NCI-H446 (cell line): ENCODE data around the gene SART1.

ENCODE experiments used
- DNase-seq, 2 experiments: peaks; one replicate each; lab custom pipeline; 2025; lab: John Stamatoyannopoulos, UW

Gene SART1

GRCh38 chr11:65967329-65967934, 5.9 kb downstream of the SART1 start:
- DNase-seq: no peak

- DNase-seq: no peak
Observed at GRCh38 chr11:65968600-65969482, 7.3 kb downstream of the SART1 start.

GRCh38 chr11:65972116-65972515, 10.6 kb downstream of the SART1 start:
- no peak for DNase-seq

- DNase-seq: no peak
Observed at GRCh38 chr11:65973439-65974110, 12.0 kb downstream of the SART1 start.

- DNase-seq: no peak
Observed at GRCh38 chr11:65975771-65976170, 14.2 kb downstream of the SART1 start.

- no peak for DNase-seq
Observed at GRCh38 chr11:65976216-65977176, 15.0 kb downstream of the SART1 start.

GRCh38 chr11:65977621-65978390, 16.3 kb downstream of the SART1 start:
- no peak for DNase-seq

GRCh38 chr11:65978391-65979238, 17.1 kb downstream of the SART1 start:
- DNase-seq: no peak

GRCh38 chr11:65979261-65979759, 17.8 kb downstream of the SART1 start:
- no peak for DNase-seq

- no peak for DNase-seq
Observed at GRCh38 chr11:65981101-65981740, 19.7 kb downstream of the SART1 start.

- DNase-seq: no peak
Observed at GRCh38 chr11:65981972-65982823, 20.7 kb downstream of the SART1 start.

- DNase-seq: no peak
Observed at GRCh38 chr11:65982824-65983588, 21.5 kb downstream of the SART1 start.

- no peak for DNase-seq
Observed at GRCh38 chr11:65983589-65983987, 22.1 kb downstream of the SART1 start.

GRCh38 chr11:65987336-65987735, 25.8 kb downstream of the SART1 start:
- no peak for DNase-seq

- DNase-seq: peak; percentile 96
Observed at GRCh38 chr11:65988791-65989592, 27.5 kb downstream of the SART1 start.

GRCh38 chr11:65992056-65992455, 30.5 kb downstream of the SART1 start:
- DNase-seq: no peak

GRCh38 chr11:65997286-65997685, 35.8 kb downstream of the SART1 start:
- DNase-seq: no peak
